H9 (cell line): ENCODE data around the gene B9D1. TPM values are rescaled to one million over a fixed set of nuclear protein-coding genes. Genes with fewer than 3 reads are reported as not detected.

Experiments used
- DNase-seq: peaks from one replicate; pipeline ENCODE4 v3.0.0-alpha.2; 2017
- H2AFZ ChIP-seq: one replicate; pipeline ENCODE4 v1.6.1; 2013; ENCODE audit warnings: mild to moderate bottlenecking, low read length, control low read depth, moderate library complexity
- H2AK5ac ChIP-seq: 2 replicates; pipeline ENCODE4 v1.6.1; 2013; ENCODE audit warnings: low read length, control low read depth, mixed read lengths; ENCODE audit not compliant: insufficient read length
- H2BK120ac ChIP-seq: one replicate; pipeline ENCODE4 v1.6.1; 2013; ENCODE audit warnings: low read depth, mild to moderate bottlenecking, low read length, control low read depth, inconsistent platforms; ENCODE audit not compliant: poor library complexity, severe bottlenecking
- H2BK12ac ChIP-seq: 2 replicates; pipeline ENCODE4 v1.6.1; 2013; ENCODE audit warnings: low read length, control low read depth, mixed read lengths, low read depth; ENCODE audit not compliant: insufficient read length
- H2BK15ac ChIP-seq: 2 replicates; pipeline ENCODE4 v1.6.1; 2013; ENCODE audit warnings: low read depth, low read length, control low read depth
- H2BK20ac ChIP-seq: one replicate; pipeline ENCODE4 v1.6.1; 2013; ENCODE audit warnings: low read depth, mild to moderate bottlenecking, low read length, control low read depth, inconsistent platforms; ENCODE audit not compliant: poor library complexity, severe bottlenecking
- H2BK5ac ChIP-seq: 2 replicates; pipeline ENCODE4 v1.6.1; 2013; ENCODE audit warnings: low read length, control low read depth, mixed read lengths; ENCODE audit not compliant: insufficient read length
- H3K14ac ChIP-seq: 2 replicates; pipeline ENCODE4 v1.6.1; 2013; ENCODE audit warnings: low read length, control low read depth; ENCODE audit not compliant: insufficient read depth
- H3K18ac ChIP-seq: 2 replicates; pipeline ENCODE4 v1.6.1; 2013; ENCODE audit warnings: low read depth, mild to moderate bottlenecking, mixed read lengths, low read length, control low read depth; ENCODE audit not compliant: insufficient read length
- H3K23ac ChIP-seq: 2 replicates; pipeline ENCODE4 v1.6.1; 2013; ENCODE audit warnings: low read length, control low read depth, mixed read lengths, low read depth; ENCODE audit not compliant: insufficient read length
- H3K23me2 ChIP-seq: 2 replicates; pipeline ENCODE4 v1.6.1; 2013; ENCODE audit warnings: low read depth, mild to moderate bottlenecking, mixed read lengths, low read length, control low read depth; ENCODE audit not compliant: insufficient read length, poor library complexity, severe bottlenecking
- H3K27ac ChIP-seq: 2 replicates; pipeline ENCODE4 v1.5.1; 2013; ENCODE audit warnings: low read length, control low read depth, mixed read lengths, low read depth; ENCODE audit not compliant: insufficient read length
- H3K27me3 ChIP-seq: 2 replicates; pipeline ENCODE4 v1.6.1; 2013; ENCODE audit warnings: low read length, control low read depth, inconsistent platforms; ENCODE audit not compliant: insufficient read depth
- H3K4ac ChIP-seq: 2 replicates; pipeline ENCODE4 v1.6.1; 2013; ENCODE audit warnings: low read depth, mild to moderate bottlenecking, control low read depth, inconsistent platforms, low read length, moderate library complexity
- H3K4me1 ChIP-seq: 2 replicates; pipeline ENCODE4 v1.6.1; 2013; ENCODE audit warnings: low read length, control low read depth, inconsistent platforms; ENCODE audit not compliant: insufficient read depth
- H3K4me2 ChIP-seq: 2 replicates; pipeline ENCODE4 v1.6.1; 2013; ENCODE audit warnings: low read length, control low read depth, mixed read lengths; ENCODE audit not compliant: insufficient read length, insufficient read depth
- H3K56ac ChIP-seq: 2 replicates; pipeline ENCODE4 v1.6.1; 2013; ENCODE audit warnings: low read depth, mild to moderate bottlenecking, mixed read lengths, low read length, control low read depth; ENCODE audit not compliant: insufficient read length
- H3K79me1 ChIP-seq: 2 replicates; pipeline ENCODE4 v1.6.1; 2013; ENCODE audit warnings: low read depth, mild to moderate bottlenecking, moderate library complexity, low read length, control low read depth, inconsistent platforms; ENCODE audit not compliant: insufficient read depth, poor library complexity, severe bottlenecking
- H3K79me2 ChIP-seq: 2 replicates; pipeline ENCODE4 v1.6.1; 2013; ENCODE audit warnings: low read length, control low read depth, inconsistent platforms; ENCODE audit not compliant: insufficient read depth
- H3K9ac ChIP-seq: 2 replicates; pipeline ENCODE4 v1.6.1; 2013; ENCODE audit warnings: low read length, control low read depth, mixed read lengths; ENCODE audit not compliant: insufficient read length; ENCODE audit errors: extremely low read depth
- H3K9me3 ChIP-seq: one replicate; pipeline ENCODE4 v1.6.1; 2013; ENCODE audit warnings: low read depth, low read length, inconsistent platforms; ENCODE audit not compliant: control insufficient read depth
- H3T11ph ChIP-seq: one replicate; pipeline ENCODE4 v1.6.1; 2013; ENCODE audit warnings: mild to moderate bottlenecking, low read length, control low read depth, inconsistent platforms
- H4K20me1 ChIP-seq: one replicate; pipeline ENCODE4 v1.6.1; 2013; ENCODE audit not compliant: control insufficient read depth, insufficient read length, insufficient read depth
- H4K5ac ChIP-seq: 2 replicates; pipeline ENCODE4 v1.6.1; 2013; ENCODE audit warnings: low read depth, mild to moderate bottlenecking, mixed read lengths, low read length, control low read depth; ENCODE audit not compliant: insufficient read length
- H4K8ac ChIP-seq: replicated peaks from 2 replicates; pipeline ENCODE4 v1.6.1; 2013; ENCODE audit warnings: low read length, control low read depth, mixed read lengths, low read depth; ENCODE audit not compliant: insufficient read length
- H4K91ac ChIP-seq: 2 replicates; pipeline ENCODE4 v1.6.1; 2013; ENCODE audit warnings: low read depth, mild to moderate bottlenecking, moderate library complexity, mixed read lengths, low read length, control low read depth; ENCODE audit not compliant: insufficient read length
- H3K27ac Mint-ChIP-seq, 3 experiments: 2 replicates in 2 of 3; 3 replicates in 1 of 3; pipeline ENCODE4 v1.8.0; 2020 to 2021; ENCODE audit warnings: mixed read lengths in 3 of 3, mild to moderate bottlenecking in 1 of 3, moderate library complexity in 1 of 3
- H3K27me3 Mint-ChIP-seq: 2 replicates; pipeline ENCODE4 v1.8.0; 2021; ENCODE audit warnings: low read depth, mild to moderate bottlenecking, moderate library complexity, mixed read lengths
- H3K36me3 Mint-ChIP-seq, 3 experiments: 2 replicates in 2 of 3; 3 replicates in 1 of 3; pipeline ENCODE4 v1.8.0; 2020 to 2021; ENCODE audit warnings: low read depth in 3 of 3, mixed read lengths in 3 of 3; ENCODE audit not compliant: insufficient read depth in 1 of 3
- H3K4me1 Mint-ChIP-seq, 2 experiments: 2 replicates each; pipeline ENCODE4 v1.8.0; 2020; ENCODE audit warnings: mixed read lengths in 2 of 2
- H3K4me3 Mint-ChIP-seq, 2 experiments: 2 replicates in 1 of 2; 3 replicates in 1 of 2; pipeline ENCODE4 v1.8.0; 2020 to 2021; ENCODE audit warnings: mild to moderate bottlenecking in 2 of 2, mixed read lengths in 2 of 2, moderate library complexity in 1 of 2
- H3K9me3 Mint-ChIP-seq, 2 experiments: 2 replicates in 1 of 2; 3 replicates in 1 of 2; pipeline ENCODE4 v1.8.0; 2020; ENCODE audit warnings: mild to moderate bottlenecking in 2 of 2, mixed read lengths in 2 of 2, moderate library complexity in 1 of 2
- CTCF ChIP-seq: fragments of 200-600 bp; sonication (generic); conservative IDR thresholded peaks from 3 replicates; pipeline ENCODE4 v1.8.0; 2021; ENCODE audit warnings: antibody characterized with exemption, mild to moderate bottlenecking
- WGBS: extraction: QIAGEN DNeasy Blood & Tissue Kit; methylation state at CpG from one replicate; pipeline ENCODE4 v1.1.7; 2013; ENCODE audit warnings: missing lambda C conversion rate, low lambda C conversion rate, mixed read lengths; ENCODE audit not compliant: insufficient read length; ENCODE audit errors: extremely low coverage; 5-methylcytosine and 5-hydroxymethylcytosine counted together
- total RNA-seq: library from RNA; stranded (reverse); gene quantifications from 2 replicates; pipeline ENCODE4 v1.2.1, GENCODE V29; 2021

B9D1 gene
- total RNA-seq, 1 experiment from 2014 or later = 30.4 TPM

- H3K27me3 Mint-ChIP-seq = no peaks in the 10 kb centered on the region
- Histone ChIP-seq H4K5ac (no peak overlapping the region), H2BK12ac (no peak overlapping the region), H4K8ac (no peak overlapping the region), H3K79me1 (no peaks in the 10 kb centered on the region), H2AFZ (no peak overlapping the region), H3K18ac (no peak overlapping the region), H3K79me2 (no peaks in the 10 kb centered on the region; the same call in 1 of the 2 replicates), H2BK15ac (no peak overlapping the region), H2BK20ac (no peak overlapping the region), H2BK5ac (no peak overlapping the region), H3K4me2 (no peak overlapping the region), H4K20me1 (no peaks in the 10 kb centered on the region), H3K4me1 (no peaks in the 10 kb centered on the region), H3K56ac (no peak overlapping the region), H3K4ac (no peak overlapping the region), H3T11ph (no peak overlapping the region), H3K9me3 (no peaks in the 10 kb centered on the region), H2BK120ac (no peak overlapping the region), H3K9ac (no peak overlapping the region), H3K23ac (no peak overlapping the region), H3K14ac (no peak overlapping the region; the same call in 1 of the 2 replicates), H3K23me2 (no peaks in the 10 kb centered on the region), H3K27ac (no peak overlapping the region), H4K91ac (no peak overlapping the region), H3K27me3 (no peaks in the 10 kb centered on the region), H2AK5ac (no peak overlapping the region)
- no peak for TF ChIP-seq CTCF
- WGBS = no CpG with 5 or more reads among the region's 9 CpGs
- H3K27ac Mint-ChIP-seq = no peak overlapping the region; a peak in 1 of 7 replicates
- H3K4me1 Mint-ChIP-seq = peaks cover 10 to 14% of the 10 kb centered on the region in 2 experiments
- H3K4me3 Mint-ChIP-seq = no peak overlapping the region
- no peaks in the 10 kb centered on the region for H3K9me3 Mint-ChIP-seq
- no peak for DNase-seq
- peaks cover 0 to 9% (median 2%) of the 10 kb centered on the region in 3 experiments; a peak in 3 of 7 replicates for H3K36me3 Mint-ChIP-seq
Observed at GRCh38 chr17:19303367-19303776, 59.2 kb downstream of the B9D1 start.
